Esophagus squamous epithelium (tissue), 5 donors: ENCODE results near the gene HAO1. TPM values are rescaled to one million over a fixed set of nuclear protein-coding genes. Genes with fewer than 3 reads are reported as not detected.

Source experiments
- DNase-seq: peaks from one replicate; lab custom pipeline; 2025; lab: John Stamatoyannopoulos, UW
- H3K27ac ChIP-seq, 4 donors: fragments of 200-600 bp; sonication (generic); one replicate each; pipeline ENCODE4 v1.5.1; 2016 to 2019; ENCODE audit warnings: mild to moderate bottlenecking in 1 of 4
- H3K27me3 ChIP-seq, 4 donors: fragments of 200-600 bp; sonication (generic); 1 replicate in 3 of 4; 2 replicates in 1 of 4; pipeline versions ENCODE4 v1.5.1 to v1.6.0; 2017 to 2021; ENCODE audit warnings: antibody characterized with exemption in 1 of 4
- H3K36me3 ChIP-seq, 3 donors: fragments of 200-600 bp; sonication (generic); one replicate each; pipeline ENCODE4 v1.5.1; 2016 to 2019
- H3K4me1 ChIP-seq, 3 donors: fragments of 200-600 bp; sonication (generic); one replicate each; pipeline ENCODE4 v1.5.1; 2017 to 2019
- H3K4me3 ChIP-seq, 4 donors: fragments of 200-600 bp; sonication (generic); 1 replicate in 3 of 4; 2 replicates in 1 of 4; pipeline ENCODE4 v1.5.1; 2016 to 2019; ENCODE audit warnings: mild to moderate bottlenecking in 2 of 4, moderate library complexity in 1 of 4
- H3K9me3 ChIP-seq, 3 donors: fragments of 200-600 bp; sonication (generic); one replicate each; pipeline ENCODE4 v1.5.1; 2016 to 2019
- POLR2A ChIP-seq, 4 donors: fragments of 450-650 bp; IDR thresholded peaks; one replicate each; pipeline ENCODE4 v1.6.1; 2017; ENCODE audit warnings: antibody characterized with exemption in 4 of 4, mild to moderate bottlenecking in 4 of 4, moderate library complexity in 3 of 4
- WGBS, 2 donors: methylation state at CpG; one replicate each; pipeline ENCODE4 v1.1.5; 2018; 5-methylcytosine and 5-hydroxymethylcytosine counted together
- intact Hi-C: fragments of 100-400 bp; cut with DNase I; formaldehyde crosslinking; loops from one replicate; pipeline ENCODE4 v1.15.0; 2022
- total RNA-seq, 4 donors: library from RNA; depleted of rRNA; stranded (reverse); fragments of >200 nt; gene quantifications; one replicate each; pipeline ENCODE4 v1.1.0, GENCODE V29; 2016
- TF ChIP-seq, protein P1 (sequence below), 6 experiments: fragments of 450-650 bp in 4 of 6; fragments of 200-600 bp in 2 of 6; sonication (generic) in 2 of 6; IDR thresholded peaks; one replicate each; pipeline ENCODE4 v1.5.1; 2016 to 2019; ENCODE audit warnings: antibody characterized with exemption in 6 of 6, mild to moderate bottlenecking in 4 of 6, moderate library complexity in 4 of 6
- donor health status: DM: yes; HTN: yes; CAD: no.

The HAO1 gene
- total RNA-seq, 4 donors from 2014 or later, result 0.70 TPM; not detected in 3

- no peaks in the 10 kb centered on the region for H3K27me3 ChIP-seq
- 97 to 98% methylated on average over 3 of the region's 3 CpGs for WGBS, 2 donors
- H3K27ac ChIP-seq, result no peak overlapping the region
- no peaks in the 10 kb centered on the region for H3K4me1 ChIP-seq
- no peak for DNase-seq
- TF ChIP-seq, protein P1, sequence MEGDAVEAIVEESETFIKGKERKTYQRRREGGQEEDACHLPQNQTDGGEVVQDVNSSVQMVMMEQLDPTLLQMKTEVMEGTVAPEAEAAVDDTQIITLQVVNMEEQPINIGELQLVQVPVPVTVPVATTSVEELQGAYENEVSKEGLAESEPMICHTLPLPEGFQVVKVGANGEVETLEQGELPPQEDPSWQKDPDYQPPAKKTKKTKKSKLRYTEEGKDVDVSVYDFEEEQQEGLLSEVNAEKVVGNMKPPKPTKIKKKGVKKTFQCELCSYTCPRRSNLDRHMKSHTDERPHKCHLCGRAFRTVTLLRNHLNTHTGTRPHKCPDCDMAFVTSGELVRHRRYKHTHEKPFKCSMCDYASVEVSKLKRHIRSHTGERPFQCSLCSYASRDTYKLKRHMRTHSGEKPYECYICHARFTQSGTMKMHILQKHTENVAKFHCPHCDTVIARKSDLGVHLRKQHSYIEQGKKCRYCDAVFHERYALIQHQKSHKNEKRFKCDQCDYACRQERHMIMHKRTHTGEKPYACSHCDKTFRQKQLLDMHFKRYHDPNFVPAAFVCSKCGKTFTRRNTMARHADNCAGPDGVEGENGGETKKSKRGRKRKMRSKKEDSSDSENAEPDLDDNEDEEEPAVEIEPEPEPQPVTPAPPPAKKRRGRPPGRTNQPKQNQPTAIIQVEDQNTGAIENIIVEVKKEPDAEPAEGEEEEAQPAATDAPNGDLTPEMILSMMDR (IDR thresholded peaks at IDR 0.05), result no peak
- no peak for TF ChIP-seq POLR2A (IDR thresholded peaks at IDR 0.05)
- H3K36me3 ChIP-seq, result no peaks in the 10 kb centered on the region
- H3K9me3 ChIP-seq, result no peaks in the 10 kb centered on the region
- H3K4me3 ChIP-seq, result no peak overlapping the region
- intact Hi-C loops, result no loop called here
Measured at GRCh38 chr20:7889736-7890135, 50.5 kb downstream of the HAO1 start.

DNA sequence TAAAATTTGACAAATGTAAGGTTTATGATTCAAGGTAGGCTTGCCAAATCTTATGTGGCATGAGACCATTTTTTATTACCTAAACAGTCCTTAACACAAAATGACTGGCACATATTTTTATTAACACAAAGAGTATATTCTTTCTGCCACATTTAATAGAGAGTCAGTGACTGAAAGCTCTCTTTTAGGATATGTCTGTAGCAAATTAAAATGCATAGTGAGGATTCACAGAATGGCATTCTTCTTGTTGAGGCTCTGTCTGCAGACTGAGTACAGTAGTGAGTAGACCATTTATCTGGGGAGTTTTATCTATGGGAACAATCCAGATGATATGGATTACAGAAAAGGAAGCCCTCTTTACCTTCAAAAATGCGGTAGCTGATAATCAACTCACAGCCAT, 56.5 kb downstream of the HAO1 start:
- 100% methylated on average over 1 of the region's 1 CpG for WGBS, 2 donors
- H3K4me1 ChIP-seq, result no peaks in the 10 kb centered on the region

DNA sequence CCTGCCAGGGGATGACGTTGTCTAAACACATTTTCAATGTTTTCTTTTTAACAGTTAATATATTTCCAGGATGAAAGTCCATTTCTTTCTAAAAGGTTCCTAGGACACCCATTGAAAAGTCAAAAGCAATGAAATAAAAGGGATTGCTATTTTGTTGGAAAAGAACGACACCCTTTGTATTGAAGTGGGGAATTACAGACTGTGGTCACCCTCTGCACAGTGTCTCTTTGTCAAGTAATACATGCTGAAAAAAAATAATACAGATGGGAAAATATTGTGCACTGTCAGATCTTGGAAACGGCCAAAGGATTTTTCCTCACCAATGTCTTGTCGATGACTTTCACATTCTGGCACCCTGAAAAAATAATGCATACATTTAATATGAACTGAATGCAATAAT, 56.9 kb downstream of the HAO1 start:
- TF ChIP-seq, protein P1 (IDR thresholded peaks at IDR 0.05), result no peak
- TF ChIP-seq POLR2A (IDR thresholded peaks at IDR 0.05), result no peak
- H3K9me3 ChIP-seq, result no peaks in the 10 kb centered on the region
- no peaks in the 10 kb centered on the region for H3K27me3 ChIP-seq
- 56 to 59% methylated on average over 4 of the region's 4 CpGs for WGBS, 2 donors
- intact Hi-C loops, result no loop called here
- H3K4me1 ChIP-seq, result no peaks in the 10 kb centered on the region
- no peak overlapping the region for H3K4me3 ChIP-seq
- no peak for DNase-seq
- H3K36me3 ChIP-seq, result no peaks in the 10 kb centered on the region
- no peak overlapping the region for H3K27ac ChIP-seq

More for the DNA sequence above, 56.5 kb downstream of the HAO1 start:
- H3K4me3 ChIP-seq, result no peak overlapping the region
- no peak for DNase-seq
- intact Hi-C loops, result no loop called here
- H3K27me3 ChIP-seq, result no peaks in the 10 kb centered on the region
- no peaks in the 10 kb centered on the region for H3K9me3 ChIP-seq
- no peaks in the 10 kb centered on the region for H3K36me3 ChIP-seq
- TF ChIP-seq, protein P1 (IDR thresholded peaks at IDR 0.05), result no peak
- TF ChIP-seq POLR2A (IDR thresholded peaks at IDR 0.05), result no peak
- H3K27ac ChIP-seq, result no peak overlapping the region

GRCh38 chr20:7882076-7882475, 58.2 kb downstream of the HAO1 start:
- H3K4me1 ChIP-seq, result no peaks in the 10 kb centered on the region
- H3K4me3 ChIP-seq, result no peak overlapping the region
- intact Hi-C loops, result no loop called here
- no peaks in the 10 kb centered on the region for H3K36me3 ChIP-seq
- DNase-seq, result no peak
- WGBS, 2 donors, result 70 to 77% methylated on average over 4 of the region's 4 CpGs
- TF ChIP-seq POLR2A (IDR thresholded peaks at IDR 0.05), result no peak
- TF ChIP-seq, protein P1 (IDR thresholded peaks at IDR 0.05), result no peak
- H3K9me3 ChIP-seq, result no peaks in the 10 kb centered on the region
- H3K27ac ChIP-seq, result no peak overlapping the region
- no peaks in the 10 kb centered on the region for H3K27me3 ChIP-seq

DNA sequence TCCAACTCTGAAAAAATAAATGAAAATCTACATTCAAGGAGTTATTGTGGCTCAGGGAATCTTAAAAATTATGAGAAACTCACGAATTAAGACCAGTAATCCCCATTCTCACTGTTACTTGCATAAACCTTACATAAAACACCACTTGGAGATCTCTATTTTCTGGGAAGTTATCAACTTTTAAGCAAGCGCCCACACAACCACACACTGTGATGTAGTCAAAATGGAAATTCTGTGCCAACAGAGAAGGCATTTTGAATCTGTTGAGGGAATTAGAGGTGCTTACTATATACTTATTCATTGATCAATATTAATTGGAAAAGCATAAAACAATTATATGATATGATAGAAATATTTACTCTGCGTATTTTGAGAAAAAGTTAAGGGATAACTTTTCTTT, 58.7 kb downstream of the HAO1 start:
- Histone ChIP-seq H3K4me1 (no peaks in the 10 kb centered on the region), H3K36me3 (no peaks in the 10 kb centered on the region), H3K27me3 (no peaks in the 10 kb centered on the region), H3K9me3 (no peaks in the 10 kb centered on the region), H3K27ac (no peak overlapping the region), H3K4me3 (no peak overlapping the region)
- 67 to 78% methylated on average over 3 of the region's 3 CpGs for WGBS, 2 donors
- TF ChIP-seq, protein P1 (IDR thresholded peaks at IDR 0.05), result no peak
- TF ChIP-seq POLR2A (IDR thresholded peaks at IDR 0.05), result no peak
- no peak for DNase-seq
- intact Hi-C loops, result no loop called here
